Testis (tissue), 5 donors: Measurements from ENCODE around the gene JADE3. TPM values are rescaled to one million over a fixed set of nuclear protein-coding genes. Genes with fewer than 3 reads are reported as not detected.

Source experiments
- DNase-seq: peaks from one replicate; pipeline ENCODE4 v3.0.0-alpha.2; 2019
- H3K27ac ChIP-seq, 2 donors: fragments of 200-600 bp; sonication (generic); one replicate each; pipeline ENCODE4 v1.5.1; 2019
- H3K27me3 ChIP-seq: fragments of 200-600 bp; sonication (generic); one replicate; pipeline ENCODE4 v1.5.1; 2019
- H3K36me3 ChIP-seq: fragments of 200-600 bp; sonication (generic); one replicate; pipeline ENCODE4 v1.5.1; 2017; ENCODE audit warnings: low read depth; ENCODE audit errors: missing control alignments
- H3K4me1 ChIP-seq: fragments of 200-600 bp; sonication (generic); one replicate; pipeline ENCODE4 v1.5.1; 2019
- H3K4me3 ChIP-seq, 2 donors: fragments of 200-600 bp; sonication (generic); one replicate each; pipeline ENCODE4 v1.5.1; 2017 to 2019
- H3K9me3 ChIP-seq: fragments of 200-600 bp; sonication (generic); one replicate; pipeline ENCODE4 v1.5.1; 2017
- CTCF ChIP-seq, 3 experiments: fragments of 450-650 bp in 2 of 3; fragments of 200-600 bp in 1 of 3; sonication (generic) in 1 of 3; IDR thresholded peaks; one replicate each; pipeline ENCODE4 v1.5.1; 2016 to 2019; ENCODE audit warnings: antibody characterized with exemption in 3 of 3, mild to moderate bottlenecking in 2 of 3, moderate library complexity in 1 of 3
- POLR2A ChIP-seq: fragments of 450-650 bp; IDR thresholded peaks from one replicate; pipeline ENCODE4 v1.6.1; 2017; ENCODE audit warnings: antibody characterized with exemption, mild to moderate bottlenecking, moderate library complexity
- WGBS, 2 donors: methylation state at CpG; one replicate each; pipeline ENCODE4 v1.1.5; 2018; 5-methylcytosine and 5-hydroxymethylcytosine counted together
- intact Hi-C: fragments of 100-400 bp; cut with DNase I; formaldehyde crosslinking; loops from one replicate; pipeline ENCODE4 v1.15.1; 2023; ENCODE audit warnings: low total_unique reads
- long read RNA-seq, 2 donors: transcript quantifications; one replicate each; lab custom pipeline, GENCODE V29; 2026
- polyA plus RNA-seq: library from polyadenylated mRNA; stranded (reverse); fragments of 350-450 nt; fragmentation: Illumina TruSeq; extraction: RNeasy Lipid Tissue Mini Kit (QIAGEN cat#74804); gene quantifications from one replicate; pipeline ENCODE4 v1.2.3, GENCODE V29; 2014; ENCODE audit warnings: low read depth, low replicate concordance; ENCODE audit not compliant: insufficient read depth
- total RNA-seq, 2 donors: library from RNA; depleted of rRNA; stranded (reverse); fragments of >200 nt; gene quantifications; one replicate each; pipeline ENCODE4 v1.2.3, GENCODE V29; 2016

JADE3 gene
- total RNA-seq (10 to 100 TPM; 22.9 to 33.1 TPM), polyA plus RNA-seq (23.0 TPM)
- long read RNA-seq, donor 1, full-length matches to known transcripts, result 7 of 7 reads
- long read RNA-seq, donor 1, partial matches to known transcripts, result 0 of 7 reads
- long read RNA-seq, donor 1, other reads (novel, unspliced or antisense), result 0 of 7 reads
- long read RNA-seq, donor 2, full-length matches to known transcripts, result 6 of 6 reads
- long read RNA-seq, donor 2, partial matches to known transcripts, result 0 of 6 reads
- long read RNA-seq, donor 2, other reads (novel, unspliced or antisense), result 0 of 6 reads

- peak within 1 kb of the TSS; percentile 31 to 72 for H3K27ac ChIP-seq
- H3K9me3 ChIP-seq, result no peaks in the 10 kb centered on the region
- no peaks in the 10 kb centered on the region for H3K4me1 ChIP-seq
- DNase-seq, result peak; percentile 83
- TF ChIP-seq CTCF (IDR thresholded peaks at IDR 0.05) (no peak), POLR2A (no peak)
- H3K36me3 ChIP-seq, result no peaks in the 10 kb centered on the region
- H3K27me3 ChIP-seq, result no peaks in the 10 kb centered on the region
- peak within 1 kb of the TSS; percentile 60 to 77 for H3K4me3 ChIP-seq
- intact Hi-C loops, result no loop called here
- 1% methylated on average over 47 of the region's 64 CpGs; no CpG with 5 or more reads in 1 of the 2 donors for WGBS, 2 donors
Measured at GRCh38 chrX:46912098-46912602, at the start of gene JADE3. JADE3 (plus strand) TSS chrX:46912421; CDS start chrX:46984895, 72,474 bp downstream.

- H3K27ac ChIP-seq, result no peak overlapping the region
- H3K4me1 ChIP-seq, result no peaks in the 10 kb centered on the region
- WGBS, 2 donors, result 90 to 100% methylated on average over 2 of the region's 2 CpGs
- TF ChIP-seq POLR2A (no peak), CTCF (IDR thresholded peaks at IDR 0.05) (no peak)
- DNase-seq, result no peak
- H3K36me3 ChIP-seq, result no peaks in the 10 kb centered on the region
- H3K27me3 ChIP-seq, result no peaks in the 10 kb centered on the region
- intact Hi-C loops, result no loop called here
- H3K4me3 ChIP-seq, result no peak overlapping the region
- H3K9me3 ChIP-seq, result no peaks in the 10 kb centered on the region
Measured at GRCh38 chrX:46863072-46863471, 49.1 kb upstream of the JADE3 start.

- intact Hi-C loops, result no loop called here
- WGBS, 2 donors, result 72 to 100% methylated on average over 2 of the region's 2 CpGs
- H3K4me3 ChIP-seq, result no peak overlapping the region
Measured at GRCh38 chrX:46864606-46865005, 47.6 kb upstream of the JADE3 start.

GRCh38 chrX:46865281-46865680 lies 46.9 kb upstream of the JADE3 start:
- H3K4me3 ChIP-seq, result no peak overlapping the region
- WGBS, 2 donors, result 82 to 87% methylated on average over 4 of the region's 4 CpGs
- no peaks in the 10 kb centered on the region for H3K27me3 ChIP-seq
- H3K36me3 ChIP-seq, result no peaks in the 10 kb centered on the region
- H3K9me3 ChIP-seq, result no peaks in the 10 kb centered on the region
- TF ChIP-seq POLR2A, result no peak
- TF ChIP-seq CTCF (IDR thresholded peaks at IDR 0.05), result no peak
- no peak for DNase-seq
- H3K4me1 ChIP-seq, result no peaks in the 10 kb centered on the region
- intact Hi-C loops, result no loop called here
- H3K27ac ChIP-seq, result no peak overlapping the region

More at GRCh38 chrX:46864606-46865005, 47.6 kb upstream of the JADE3 start:
- Histone ChIP-seq H3K36me3 (no peaks in the 10 kb centered on the region), H3K27me3 (no peaks in the 10 kb centered on the region), H3K4me1 (no peaks in the 10 kb centered on the region), H3K27ac (no peak overlapping the region), H3K9me3 (no peaks in the 10 kb centered on the region)
- DNase-seq, result no peak
- TF ChIP-seq CTCF (IDR thresholded peaks at IDR 0.05) (no peak), POLR2A (no peak)

GRCh38 chrX:46866726-46867125 lies 45.5 kb upstream of the JADE3 start:
- TF ChIP-seq POLR2A, result no peak
- Histone ChIP-seq H3K4me1 (no peaks in the 10 kb centered on the region), H3K9me3 (no peaks in the 10 kb centered on the region)

More at GRCh38 chrX:46866726-46867125, 45.5 kb upstream of the JADE3 start:
- H3K4me3 ChIP-seq, result no peak overlapping the region
- intact Hi-C loops, result no loop called here
- no peak overlapping the region for H3K27ac ChIP-seq
- DNase-seq, result no peak
- no peaks in the 10 kb centered on the region for H3K27me3 ChIP-seq
- H3K36me3 ChIP-seq, result no peaks in the 10 kb centered on the region
